ENCODE results near the gene CACNA1E.

DNA sequence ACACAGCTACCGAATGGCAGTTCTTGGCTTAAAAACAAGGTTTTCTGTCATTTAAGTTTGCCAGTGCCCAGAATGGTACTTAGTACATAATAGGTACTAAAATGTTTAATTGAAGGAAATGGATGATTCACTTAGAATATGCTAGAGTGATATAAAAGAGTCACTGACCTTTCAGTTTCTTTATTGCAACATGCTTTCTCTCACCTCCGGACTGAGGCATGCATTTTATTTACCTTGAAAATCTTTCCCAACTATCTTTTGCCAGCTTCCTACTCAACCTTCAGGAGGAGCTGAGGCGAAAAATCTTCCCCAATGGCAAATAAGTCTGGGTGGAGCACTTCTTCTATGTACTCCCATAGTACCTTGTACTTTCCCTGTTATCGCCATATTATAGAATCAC lies 333.3 kb downstream of the CACNA1E start:
- TF ChIP-seq, protein P1, sequence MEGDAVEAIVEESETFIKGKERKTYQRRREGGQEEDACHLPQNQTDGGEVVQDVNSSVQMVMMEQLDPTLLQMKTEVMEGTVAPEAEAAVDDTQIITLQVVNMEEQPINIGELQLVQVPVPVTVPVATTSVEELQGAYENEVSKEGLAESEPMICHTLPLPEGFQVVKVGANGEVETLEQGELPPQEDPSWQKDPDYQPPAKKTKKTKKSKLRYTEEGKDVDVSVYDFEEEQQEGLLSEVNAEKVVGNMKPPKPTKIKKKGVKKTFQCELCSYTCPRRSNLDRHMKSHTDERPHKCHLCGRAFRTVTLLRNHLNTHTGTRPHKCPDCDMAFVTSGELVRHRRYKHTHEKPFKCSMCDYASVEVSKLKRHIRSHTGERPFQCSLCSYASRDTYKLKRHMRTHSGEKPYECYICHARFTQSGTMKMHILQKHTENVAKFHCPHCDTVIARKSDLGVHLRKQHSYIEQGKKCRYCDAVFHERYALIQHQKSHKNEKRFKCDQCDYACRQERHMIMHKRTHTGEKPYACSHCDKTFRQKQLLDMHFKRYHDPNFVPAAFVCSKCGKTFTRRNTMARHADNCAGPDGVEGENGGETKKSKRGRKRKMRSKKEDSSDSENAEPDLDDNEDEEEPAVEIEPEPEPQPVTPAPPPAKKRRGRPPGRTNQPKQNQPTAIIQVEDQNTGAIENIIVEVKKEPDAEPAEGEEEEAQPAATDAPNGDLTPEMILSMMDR (conservative IDR thresholded peaks at IDR 0.05; ENCODE audit: low read length): no peak
- TF ChIP-seq EZH2phosphoT487 (IDR thresholded peaks at IDR 0.05; ENCODE audit: borderline replicate concordance, low read depth, low read length): no peak

Measured in OCI-LY7 (cell line).